GM21367 (cell line): ENCODE measurements around the gene SP140.

ENCODE experiments used
- ATAC-seq: cut with Tn5 transposase; IDR thresholded peaks from one replicate; pipeline ENCODE4 v1.9.1; 2021; ENCODE audit not compliant: unreplicated experiment

Gene SP140

DNA sequence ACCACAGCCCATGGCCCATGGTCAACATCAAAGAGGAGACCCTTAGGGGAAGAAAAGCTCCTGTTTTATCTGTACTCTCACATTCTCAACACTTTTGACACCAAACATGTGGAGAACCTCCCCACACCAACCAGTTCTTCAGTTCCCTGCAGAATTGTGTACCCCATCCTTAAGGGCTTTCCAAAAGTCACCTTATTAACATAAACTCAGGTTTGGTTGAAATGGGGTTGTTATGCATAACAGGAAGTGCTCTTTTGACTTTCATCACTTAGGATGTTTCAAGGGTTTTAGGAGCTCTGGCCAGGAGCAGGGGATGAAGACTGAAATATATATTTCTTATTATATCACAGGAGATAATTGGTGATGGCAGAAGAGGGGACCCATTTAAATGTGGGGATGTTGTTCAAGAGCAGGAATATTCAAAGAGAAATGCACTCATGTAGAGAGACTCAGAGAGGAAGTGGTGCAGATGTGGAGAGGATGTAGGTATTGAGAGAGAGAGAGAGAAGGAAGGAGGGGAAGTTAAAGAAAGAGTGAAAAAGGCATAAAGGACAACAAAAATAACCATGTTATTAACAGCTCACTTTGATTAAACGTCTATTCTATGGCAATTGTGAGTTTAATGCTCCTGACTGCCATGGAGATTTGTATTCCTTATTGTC is 136.6 kb downstream of the SP140 start:
- ATAC-seq: no peak
